DMS79 (cell line): Measurements from ENCODE around the gene ISM2.

Source experiments
- DNase-seq: peaks from one replicate; lab custom pipeline; 2025; lab: John Stamatoyannopoulos, UW

ISM2 gene

DNA sequence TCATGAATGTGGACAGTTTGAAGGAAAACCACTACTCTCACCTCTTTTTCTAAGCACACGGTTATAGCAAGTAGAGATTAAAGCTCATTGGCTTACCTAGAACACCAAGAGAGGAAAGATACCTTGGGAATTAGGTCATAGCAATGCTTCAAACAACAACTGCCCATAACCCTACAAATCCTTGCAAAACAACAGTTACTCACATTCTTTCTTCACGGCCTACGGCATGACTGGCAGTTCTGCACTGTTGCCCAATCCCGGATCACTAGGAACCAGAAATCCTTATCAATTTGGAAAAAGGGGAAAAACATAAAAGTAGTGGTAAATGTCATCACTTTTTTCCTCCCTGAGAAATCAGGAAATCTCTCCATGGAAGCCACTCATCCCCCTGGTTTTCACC lies 9.6 kb upstream of the ISM2 start:
- DNase-seq = no peak

DNA sequence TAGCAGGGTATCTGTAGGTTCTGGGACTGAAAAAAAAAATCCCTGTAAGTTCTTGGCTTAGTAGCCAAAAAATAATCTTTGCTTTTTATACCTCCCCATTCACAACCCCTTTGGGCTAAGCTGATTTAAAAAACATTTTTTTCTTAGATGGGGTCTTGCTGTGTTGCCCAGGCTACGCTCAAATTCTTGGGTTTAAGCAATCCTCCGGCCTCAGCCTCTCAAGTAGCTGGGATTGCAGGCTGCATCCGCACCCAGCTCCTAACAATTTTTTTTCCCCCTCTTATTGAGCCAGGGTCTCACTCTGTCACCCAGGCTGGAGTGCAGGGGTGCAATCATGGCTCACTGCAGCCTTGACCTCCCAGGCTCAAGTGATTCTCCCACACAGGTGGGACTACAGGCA lies 9.1 kb upstream of the ISM2 start:
- DNase-seq = no peak

DNA sequence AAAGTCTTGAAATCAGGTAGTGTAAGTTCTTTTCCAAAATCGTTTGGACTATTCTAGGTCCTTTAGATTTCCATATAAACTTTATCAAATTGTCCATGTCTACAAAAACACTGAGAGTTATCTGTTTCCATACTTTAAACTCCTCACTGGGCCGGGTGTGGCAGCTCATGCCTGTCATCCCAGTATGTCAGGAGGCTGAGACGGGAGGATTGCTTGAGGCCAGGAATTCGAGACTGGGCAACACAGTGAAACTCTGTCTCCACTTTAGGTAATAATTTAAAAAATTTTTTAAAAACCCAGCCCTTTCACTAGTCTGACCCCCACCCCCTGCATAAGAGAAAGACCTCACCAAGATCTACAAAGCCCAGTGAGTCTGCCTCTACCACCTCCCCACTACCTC lies 6.4 kb upstream of the ISM2 start:
- no peak for DNase-seq

DNA sequence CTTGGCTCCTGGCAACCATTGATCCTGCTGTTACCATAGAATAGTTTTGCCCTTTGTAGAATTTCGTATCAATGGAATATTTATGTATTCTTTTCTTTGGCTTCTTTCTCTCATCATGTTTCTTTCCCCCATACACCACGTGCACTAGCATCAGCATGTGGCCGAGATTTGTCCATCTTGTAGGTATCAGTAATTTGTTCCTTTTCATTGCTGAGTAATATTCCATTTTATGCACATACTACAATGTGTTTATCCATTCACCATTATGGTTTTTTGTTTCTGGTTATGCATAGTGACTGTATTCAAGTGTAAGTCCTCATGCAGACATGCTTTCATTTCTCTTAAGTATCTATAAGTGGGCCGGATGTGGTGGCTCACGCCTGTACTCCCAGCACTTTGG lies 4.5 kb upstream of the ISM2 start:
- no peak for DNase-seq

DNA sequence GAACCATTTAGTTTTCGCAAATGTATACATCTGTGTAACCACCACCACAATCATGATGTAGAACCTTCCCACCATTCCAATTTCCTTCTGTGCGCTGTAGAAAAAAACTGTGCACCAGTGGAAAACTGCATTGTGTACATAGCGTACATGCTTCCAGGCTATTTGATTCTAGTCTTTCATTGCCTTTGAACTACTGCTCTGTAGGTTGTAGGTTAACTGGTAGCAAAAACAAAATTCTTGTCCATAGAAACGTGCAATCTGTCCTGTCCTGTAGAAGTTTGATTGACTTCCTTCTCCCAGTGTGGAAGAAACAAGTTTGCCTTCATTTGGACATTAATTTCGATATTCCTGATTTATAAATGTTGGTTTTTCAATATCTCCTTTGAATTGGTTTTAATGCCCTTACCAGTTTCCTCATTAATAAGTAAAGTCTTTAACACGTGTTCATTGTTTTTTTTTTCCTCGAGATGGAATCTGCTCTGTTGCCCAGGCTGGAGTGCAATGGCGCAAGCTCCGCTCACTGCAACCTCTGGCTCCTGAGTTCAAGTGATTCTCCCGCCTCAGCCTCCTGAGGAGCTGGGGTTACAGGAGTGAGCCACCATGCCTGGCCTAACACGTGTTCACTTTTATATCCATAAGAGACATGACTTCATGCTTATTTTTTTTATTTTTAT lies 3.6 kb upstream of the ISM2 start:
- no peak for DNase-seq

DNA sequence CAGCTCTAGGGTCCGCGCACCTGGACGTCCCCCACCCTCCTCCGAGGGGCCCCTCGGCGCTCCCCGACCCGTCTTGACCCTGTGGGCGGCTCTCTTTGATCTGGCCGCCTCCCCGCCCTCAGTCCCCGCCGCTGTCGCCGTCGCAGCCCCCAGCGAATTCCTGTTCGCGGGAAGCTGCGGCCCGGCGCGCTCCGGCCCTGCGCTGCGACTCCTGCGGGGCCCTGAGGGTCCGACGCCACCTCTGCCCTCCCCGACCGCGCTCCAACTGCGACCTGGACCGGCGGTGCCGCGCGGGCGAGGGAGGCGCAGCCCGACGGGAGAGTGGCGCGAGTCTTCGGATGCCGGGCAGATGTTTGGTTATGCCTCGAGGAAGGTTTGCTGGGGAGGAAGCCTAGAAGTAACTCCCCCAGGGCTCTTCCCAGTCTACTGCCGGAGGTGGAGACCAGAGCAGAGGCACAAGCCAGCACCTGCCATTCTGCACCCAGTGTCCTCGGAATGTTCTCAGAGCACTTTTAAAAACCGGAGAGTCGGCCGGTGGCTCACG lies 440 bp upstream of the ISM2 start:
- peak; percentile 18 for DNase-seq

DNA sequence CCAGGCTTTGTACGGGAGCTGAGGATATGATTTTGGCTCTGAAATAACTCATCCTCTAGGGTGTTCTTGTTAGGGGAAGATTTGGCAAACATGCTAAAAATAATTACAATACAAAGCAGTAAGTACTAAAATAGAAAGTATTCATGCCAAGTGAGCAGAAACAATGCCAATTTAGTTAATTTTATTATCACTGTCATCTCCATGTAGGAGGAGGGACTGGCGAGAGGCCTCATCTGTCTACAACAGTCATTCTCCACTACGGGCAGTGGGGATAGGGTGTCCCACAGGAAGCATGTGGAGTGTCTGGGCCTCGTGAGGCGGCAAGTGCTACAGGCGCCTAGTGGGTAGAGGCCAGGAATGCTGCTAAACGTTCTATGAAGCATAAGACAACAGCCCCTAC lies 3.3 kb downstream of the ISM2 start:
- no peak for DNase-seq

DNA sequence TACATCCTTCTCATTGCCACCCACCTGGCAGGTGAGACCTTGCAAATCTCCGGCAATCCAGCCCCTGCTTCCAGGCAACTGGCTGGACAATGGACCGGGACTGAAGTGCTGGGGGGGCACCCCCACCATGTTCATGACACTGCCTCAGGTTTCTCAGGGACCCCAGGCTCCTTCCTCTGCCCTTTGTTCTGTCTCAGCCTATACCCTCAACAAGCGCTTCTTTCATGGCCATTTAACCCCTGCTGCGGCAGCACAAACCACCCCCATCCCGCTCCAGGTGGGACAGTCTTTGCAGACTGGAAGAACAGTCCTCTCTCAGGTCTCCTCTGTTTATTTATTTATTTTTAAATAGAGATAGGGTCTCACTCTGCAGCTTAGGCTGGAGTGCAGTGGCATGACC lies 7.6 kb downstream of the ISM2 start:
- DNase-seq = no peak

DNA sequence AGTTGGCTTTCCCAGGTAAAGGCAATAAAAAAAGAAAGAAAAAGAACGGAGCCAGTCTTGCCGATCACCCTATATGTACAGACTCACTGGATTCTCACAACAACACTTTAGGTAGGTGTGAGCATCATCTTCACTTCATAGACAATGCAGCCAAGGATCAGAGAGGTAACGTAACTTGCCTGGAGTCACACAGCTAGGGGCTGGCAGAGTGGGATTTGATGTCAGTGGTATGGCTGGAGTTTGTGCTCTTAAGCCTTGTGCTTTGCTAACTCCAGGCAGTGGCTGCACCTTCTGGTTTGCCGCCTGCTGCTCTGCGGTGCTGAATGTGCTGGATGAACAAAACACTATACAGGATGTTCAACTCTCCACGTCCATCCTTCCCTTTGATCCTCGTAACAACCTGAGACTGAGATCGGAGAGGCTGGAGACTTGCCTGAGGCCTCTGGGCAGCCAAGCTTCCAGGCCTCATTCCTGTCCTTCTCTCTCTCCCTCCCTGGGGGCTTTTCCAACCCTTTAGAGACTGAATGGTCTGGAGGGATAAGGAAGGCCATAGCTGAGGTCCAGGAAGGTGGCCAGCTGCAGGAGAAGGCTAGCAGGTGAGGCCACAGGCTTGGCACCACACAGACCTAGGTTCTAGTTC lies 8.1 kb downstream of the ISM2 start:
- DNase-seq = no peak

DNA sequence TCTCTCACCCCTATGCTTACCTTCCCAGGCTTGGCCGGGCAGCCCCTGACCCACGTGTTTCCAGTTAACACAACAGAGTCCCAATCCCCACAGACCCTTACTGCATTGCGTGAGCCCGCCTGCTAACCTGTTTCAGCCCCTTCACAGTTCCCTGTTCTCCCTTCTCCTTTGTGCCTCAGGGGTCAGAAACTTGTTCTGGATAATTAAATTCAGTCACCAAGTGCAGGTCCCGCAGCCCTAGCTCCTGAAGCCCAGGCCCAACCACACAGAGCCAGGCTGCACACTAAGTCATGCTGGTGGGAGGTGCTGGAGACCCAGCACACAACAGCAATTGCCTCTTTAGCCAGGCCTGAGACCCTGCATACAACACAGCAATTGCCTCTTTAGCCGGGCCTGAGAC lies 9.6 kb downstream of the ISM2 start:
- DNase-seq = no peak

DNA sequence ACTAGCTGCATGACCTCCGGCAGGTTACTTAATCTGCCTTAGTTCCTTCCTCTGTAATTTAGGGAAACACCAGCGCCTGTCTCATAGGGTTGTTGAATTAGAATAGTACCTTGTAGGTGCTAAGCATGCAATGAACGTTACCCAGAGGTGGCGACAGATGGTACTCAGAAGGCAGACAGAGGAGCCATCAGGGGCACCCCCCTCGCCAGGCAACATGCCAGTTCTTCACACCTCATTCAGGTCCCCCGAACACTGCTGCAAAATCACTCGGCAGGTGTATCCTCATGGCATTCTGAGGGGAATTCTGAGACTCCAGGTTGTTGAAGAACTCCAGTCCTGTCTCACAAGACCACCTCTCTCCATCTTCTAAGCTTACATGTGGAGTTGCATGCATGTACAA lies 10.1 kb downstream of the ISM2 start:
- DNase-seq = no peak

DNA sequence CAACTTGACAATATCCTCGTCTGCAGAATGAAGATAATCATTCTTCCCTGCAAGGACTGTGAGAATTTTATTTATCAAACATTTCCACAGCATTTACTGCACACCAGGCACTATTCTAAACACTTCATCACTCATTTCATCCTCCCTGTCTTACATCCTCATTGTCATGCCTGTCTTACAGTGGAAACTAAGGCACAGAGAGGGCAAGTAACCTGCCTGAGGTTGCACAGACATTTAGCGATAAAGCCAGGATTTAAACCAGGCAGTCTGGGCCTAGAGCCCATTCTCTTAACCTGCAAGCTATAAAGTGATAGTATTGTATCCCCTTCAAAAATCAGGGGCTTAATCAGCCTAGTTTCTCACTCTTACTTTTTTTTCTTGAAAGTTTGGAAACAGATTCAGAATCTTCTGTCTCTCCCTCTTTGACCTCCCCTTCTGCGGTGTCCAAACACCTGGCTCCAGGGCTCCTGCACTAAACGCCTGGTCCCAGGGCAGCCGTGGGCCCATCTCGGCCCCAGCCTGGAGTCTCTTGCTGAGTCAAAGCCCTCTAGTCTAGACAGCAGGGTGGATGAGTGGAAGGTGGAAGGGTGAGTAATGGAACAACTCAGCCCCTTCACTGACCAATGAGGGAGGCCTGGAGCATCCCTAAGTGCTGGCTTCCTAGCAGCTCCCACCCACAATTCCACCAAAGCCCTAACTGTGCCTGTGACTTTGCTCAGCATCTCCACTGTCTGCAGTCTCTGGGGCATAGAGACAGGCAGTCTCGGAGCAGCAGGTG lies 12.5 kb downstream of the ISM2 start:
- DNase-seq = no peak

DNA sequence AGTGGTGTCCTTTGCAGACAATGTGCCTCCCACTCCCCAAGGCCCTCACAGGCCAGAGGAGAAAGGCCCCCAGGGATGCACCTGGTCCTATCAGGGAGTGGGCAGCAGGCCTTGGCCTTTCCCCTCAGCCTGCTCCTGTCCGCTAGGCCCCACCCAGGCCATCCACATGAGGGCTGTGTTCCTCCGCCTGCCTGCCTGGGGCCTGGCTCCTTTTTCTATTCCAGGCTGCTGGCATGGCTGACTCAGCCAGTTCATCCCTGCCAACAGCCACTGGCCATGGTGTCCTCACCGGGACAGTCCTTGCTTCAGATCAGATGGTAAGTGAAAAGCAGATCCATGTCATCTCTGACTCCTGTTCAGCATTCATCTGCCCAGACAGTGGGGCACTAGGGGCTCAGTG lies 13.4 kb downstream of the ISM2 start:
- no peak for DNase-seq

DNA sequence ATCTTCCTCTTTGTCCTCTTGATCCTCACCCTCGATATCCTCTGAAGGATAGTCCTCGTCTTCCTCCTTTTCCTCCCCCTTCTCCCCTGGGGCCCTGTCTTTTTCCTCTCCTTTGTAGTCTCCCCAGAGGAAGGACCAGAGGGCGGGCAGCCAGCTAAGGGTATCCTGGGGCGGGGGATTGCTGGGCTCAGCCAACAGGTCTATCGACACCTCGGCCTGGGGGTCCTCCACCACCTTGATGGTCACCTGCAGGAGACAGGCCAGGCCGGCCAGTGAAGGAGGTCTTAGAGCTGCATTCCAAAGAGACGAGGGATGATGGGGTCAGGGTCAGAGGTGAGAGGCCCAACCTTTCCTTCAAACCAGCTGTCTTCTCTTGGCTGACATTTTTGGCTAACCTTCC lies 16.2 kb downstream of the ISM2 start:
- no peak for DNase-seq

DNA sequence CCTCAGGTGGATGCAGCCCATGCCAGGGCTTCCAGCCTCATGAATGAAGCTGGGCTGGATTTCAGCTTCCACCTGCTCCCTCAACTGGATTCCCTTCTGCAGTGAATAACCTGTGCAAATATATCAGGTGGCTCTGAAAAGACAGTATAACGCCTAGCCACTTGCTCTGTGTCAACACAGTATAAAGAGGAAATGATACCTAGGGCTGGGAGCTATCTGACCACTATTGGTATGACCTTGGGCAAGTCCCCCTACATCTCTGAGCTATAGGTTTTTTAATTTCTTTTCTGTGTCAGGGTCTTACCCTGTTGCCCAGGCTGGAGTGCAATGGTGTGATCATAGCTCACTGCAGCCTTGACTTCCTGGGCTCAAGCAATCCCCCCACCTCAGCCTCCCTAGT lies 19.8 kb downstream of the ISM2 start:
- no peak for DNase-seq

DNA sequence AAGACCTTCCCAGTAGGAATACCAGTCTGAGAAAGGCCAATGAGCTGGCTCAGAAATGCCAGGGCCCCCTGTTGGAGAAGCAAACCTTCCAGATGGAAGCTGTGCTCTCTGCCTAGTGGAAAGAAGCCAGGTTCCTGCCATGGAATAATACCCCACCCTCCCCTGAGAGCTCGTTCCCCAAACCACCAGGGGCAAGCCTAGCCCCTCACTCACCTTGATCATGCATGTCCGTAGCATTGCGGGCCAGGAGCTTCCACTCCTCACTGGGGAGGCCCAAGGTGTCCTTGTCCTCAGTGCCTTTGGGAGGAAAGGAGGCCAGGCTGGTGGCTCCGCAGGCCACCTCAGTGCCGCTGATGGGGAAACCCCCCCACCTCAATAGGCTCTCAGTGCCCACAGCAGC lies 20.6 kb downstream of the ISM2 start:
- DNase-seq = no peak

DNA sequence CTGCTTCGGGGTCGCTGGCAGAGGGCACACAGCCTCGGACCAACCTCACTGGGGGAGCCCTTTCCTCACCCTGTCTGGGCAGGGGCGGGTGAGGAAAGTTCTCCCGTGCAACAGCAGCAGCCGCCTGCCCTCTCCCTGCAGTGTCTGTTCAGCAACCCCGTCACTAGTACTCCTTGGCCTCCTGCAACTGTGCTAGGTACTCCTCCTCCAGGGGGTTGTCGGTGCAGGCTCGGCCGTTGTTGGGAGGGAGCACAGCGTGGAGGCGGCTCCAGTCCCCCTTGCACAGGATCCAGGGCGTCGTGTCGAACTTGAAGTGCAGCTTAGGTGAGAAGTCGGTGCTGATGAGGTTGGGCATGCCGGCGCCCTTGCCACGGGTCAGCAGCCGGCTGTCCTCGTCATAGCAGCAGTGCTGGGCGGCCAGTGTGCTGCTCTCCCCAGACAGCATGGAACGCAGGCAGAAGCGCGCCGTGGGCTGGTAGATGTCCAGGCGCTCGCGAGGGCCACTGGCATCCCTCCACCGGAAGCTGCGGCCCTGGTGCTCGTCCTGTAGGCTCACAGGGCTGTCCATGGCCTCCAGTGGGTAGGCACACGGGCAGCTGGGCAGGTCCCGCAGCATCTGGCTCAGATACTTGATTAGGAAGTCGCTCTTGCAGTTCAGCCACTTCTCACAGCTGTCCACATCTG lies 23.0 kb downstream of the ISM2 start:
- no peak for DNase-seq

DNA sequence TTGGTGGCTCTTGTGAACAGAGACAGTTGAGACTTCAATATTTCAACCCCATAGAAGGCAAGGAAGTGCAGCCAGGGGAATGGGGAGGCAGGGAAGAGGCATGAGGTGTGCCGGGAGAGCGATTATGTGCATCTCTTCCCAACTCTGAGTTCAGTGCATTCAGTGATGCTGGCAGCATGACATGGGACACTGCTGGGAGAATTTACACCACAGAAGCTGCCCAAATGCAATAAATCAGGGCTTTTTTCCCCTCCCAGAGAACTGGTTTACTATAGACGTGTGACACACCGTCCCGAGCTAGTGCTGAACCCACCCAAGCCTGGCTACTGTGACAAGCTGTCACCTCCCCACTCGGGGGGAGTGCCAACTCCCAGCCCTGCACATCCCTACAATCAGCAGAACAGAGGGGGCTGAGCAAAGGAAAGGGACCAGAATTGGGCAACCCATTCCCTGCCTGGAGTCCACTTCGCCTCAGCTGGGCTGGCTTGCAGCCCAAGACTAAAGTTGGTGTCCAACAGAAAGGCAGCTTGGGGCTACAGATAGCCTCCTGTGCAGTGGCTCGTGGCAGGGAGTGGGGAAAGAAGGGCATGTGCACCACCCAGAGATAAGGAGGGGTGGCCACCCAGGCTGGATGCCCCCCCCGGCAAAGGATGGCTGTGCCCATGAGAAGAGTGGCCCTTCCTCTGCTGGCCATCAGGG lies 24.0 kb downstream of the ISM2 start:
- DNase-seq = no peak

DNA sequence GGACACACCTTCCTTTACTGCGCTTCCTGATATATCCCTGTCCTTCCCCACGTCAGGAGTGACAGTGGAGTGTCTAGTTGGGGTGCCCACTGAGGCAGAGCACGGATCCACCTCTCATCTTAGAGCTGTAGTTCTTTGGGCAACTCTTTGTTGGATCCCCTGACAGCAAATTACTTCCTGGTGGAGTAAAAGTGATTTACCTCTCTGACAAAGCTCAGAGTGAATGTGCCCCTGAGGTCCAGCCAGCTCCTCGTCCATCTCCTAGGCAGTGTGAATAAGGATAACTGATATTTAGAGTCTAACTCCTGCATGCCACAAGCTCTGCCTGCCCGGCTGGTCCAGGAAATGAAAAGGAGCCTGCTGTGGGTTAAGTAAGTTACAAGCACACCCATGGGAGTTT lies 24.7 kb downstream of the ISM2 start:
- no peak for DNase-seq

DNA sequence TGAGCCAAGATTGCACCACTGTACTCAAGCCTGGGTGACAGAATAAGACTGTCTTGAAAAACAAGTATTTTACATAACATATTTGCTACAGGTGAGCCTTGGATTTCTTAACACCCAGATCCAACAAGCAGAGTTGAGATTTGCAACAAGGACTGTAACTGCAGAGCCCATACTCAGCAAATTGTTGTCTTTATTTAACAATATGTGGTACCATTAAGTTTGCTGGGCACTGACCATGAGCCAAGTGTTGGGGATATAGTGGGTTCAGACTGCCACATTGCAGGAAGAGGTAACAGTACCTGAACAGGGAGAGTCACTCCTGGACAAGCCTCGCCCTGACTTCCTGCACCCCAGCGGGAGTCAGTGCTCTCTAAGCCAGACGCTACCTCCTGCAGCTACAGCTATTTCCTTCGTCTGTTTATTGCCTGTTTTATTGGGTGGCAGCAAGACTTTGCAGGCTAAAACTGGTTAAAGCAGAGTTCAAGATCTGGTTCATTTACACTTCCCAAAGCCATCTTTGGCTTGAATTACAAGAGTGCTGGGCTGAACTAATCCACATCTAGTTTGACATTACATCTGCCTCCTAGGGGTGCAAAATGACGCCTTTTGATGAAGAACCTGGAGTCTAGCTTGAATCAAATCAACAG lies 28.3 kb downstream of the ISM2 start:
- no peak for DNase-seq

DNA sequence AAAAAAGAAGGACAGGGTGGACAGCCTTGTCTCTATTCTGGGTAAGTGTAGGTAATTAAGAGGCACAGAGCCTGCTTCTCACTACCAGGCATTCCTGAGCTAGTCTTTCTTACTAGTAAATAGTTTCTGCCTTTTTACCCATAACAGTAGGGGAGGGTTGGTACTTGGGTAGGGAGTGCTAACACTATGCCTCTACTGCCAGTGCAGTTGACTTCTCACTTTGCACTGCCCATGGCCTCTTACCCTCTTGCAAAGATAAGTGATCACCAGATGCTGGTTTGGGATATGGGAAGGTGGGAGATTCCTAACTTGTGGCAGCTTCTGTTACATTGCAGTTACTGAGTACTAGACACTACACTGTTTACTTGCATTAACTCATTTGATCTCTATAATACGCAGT lies 29.1 kb downstream of the ISM2 start:
- DNase-seq = no peak
